ENCODE data around the gene ALX1.

GRCh38 chr12:85260896-85261295 lies 19.1 kb upstream of the ALX1 start:
- TF ChIP-seq EZH2 (IDR thresholded peaks at IDR 0.05; ENCODE audit: insufficient read depth, poor library complexity, severe bottlenecking) = no peak
- TF ChIP-seq EZH2phosphoT487 (IDR thresholded peaks at IDR 0.05; ENCODE audit: insufficient read depth, low read depth) = no peak
